Measurements from ENCODE around the gene PGAP1.
"Not testable (repeated sequence)": the region's sequence is repeated elsewhere in the genome, so short reads cannot be mapped to it uniquely, and the experiment has no call there.

PGAP1 gene

GRCh38 chr2:196944570-196944969 lies 18.1 kb upstream of the PGAP1 start:
- DNase-seq = no peak

GRCh38 chr2:196941398-196942078 lies 15.0 kb upstream of the PGAP1 start:
- no peak for DNase-seq

- DNase-seq = peak; percentile 60
These were observed 12.9 kb upstream of the PGAP1 start for GRCh38 chr2:196939371-196939770.

- no peak for DNase-seq
These were observed 8.9 kb upstream of the PGAP1 start for GRCh38 chr2:196935432-196935831.

GRCh38 chr2:196934672-196935071 lies 8.2 kb upstream of the PGAP1 start:
- DNase-seq = no peak

- DNase-seq = no peak
These were observed 5.0 kb upstream of the PGAP1 start for GRCh38 chr2:196931555-196931954.

- DNase-seq = peak; percentile 76
These were observed 1.1 kb upstream of the PGAP1 start for GRCh38 chr2:196927376-196928225.

GRCh38 chr2:196925768-196926561 lies 542 bp downstream of the PGAP1 start:
- peak; percentile 32 for DNase-seq

- DNase-seq = peak; percentile 6
These were observed 1.3 kb downstream of the PGAP1 start for GRCh38 chr2:196925051-196925767.

- DNase-seq = no peak
These were observed 2.5 kb downstream of the PGAP1 start for GRCh38 chr2:196924051-196924450.

- no peak for DNase-seq
These were observed 7.6 kb downstream of the PGAP1 start for GRCh38 chr2:196918927-196919326.

GRCh38 chr2:196917802-196918201 lies 8.7 kb downstream of the PGAP1 start:
- no peak for DNase-seq

- no peak for DNase-seq
These were observed 10.9 kb downstream of the PGAP1 start for GRCh38 chr2:196915507-196916189.

- DNase-seq = no peak
These were observed 11.5 kb downstream of the PGAP1 start for GRCh38 chr2:196914867-196915460.

GRCh38 chr2:196913691-196914090 lies 12.8 kb downstream of the PGAP1 start:
- no peak for DNase-seq

- not testable (repeated sequence) for DNase-seq
These were observed 21.1 kb downstream of the PGAP1 start for GRCh38 chr2:196905365-196905764.

GRCh38 chr2:196902828-196903227 lies 23.7 kb downstream of the PGAP1 start:
- DNase-seq = peak; percentile 46

GRCh38 chr2:196900843-196901242 lies 25.7 kb downstream of the PGAP1 start:
- no peak for DNase-seq

- DNase-seq = no peak
These were observed 26.5 kb downstream of the PGAP1 start for GRCh38 chr2:196899976-196900375.

- no peak for DNase-seq
These were observed 35.4 kb downstream of the PGAP1 start for GRCh38 chr2:196891136-196891535.

- no peak for DNase-seq
These were observed 39.1 kb downstream of the PGAP1 start for GRCh38 chr2:196887431-196887830.

Data from fibroblast of skin of back (primary cell).